Brain pericyte (primary cell): ENCODE data around the gene MEF2D.

Experiments used
- DNase-seq: peaks from one replicate; pipeline ENCODE4 v3.0.0-alpha.2; 2012; ENCODE audit warnings: low read depth, low spot score

The MEF2D gene

GRCh38 chr1:156500793-156501506, 375 bp upstream of the MEF2D start:
- DNase-seq = peak; percentile 86

GRCh38 chr1:156499842-156500542, 583 bp downstream of the MEF2D start:
- DNase-seq = no peak

DNA sequence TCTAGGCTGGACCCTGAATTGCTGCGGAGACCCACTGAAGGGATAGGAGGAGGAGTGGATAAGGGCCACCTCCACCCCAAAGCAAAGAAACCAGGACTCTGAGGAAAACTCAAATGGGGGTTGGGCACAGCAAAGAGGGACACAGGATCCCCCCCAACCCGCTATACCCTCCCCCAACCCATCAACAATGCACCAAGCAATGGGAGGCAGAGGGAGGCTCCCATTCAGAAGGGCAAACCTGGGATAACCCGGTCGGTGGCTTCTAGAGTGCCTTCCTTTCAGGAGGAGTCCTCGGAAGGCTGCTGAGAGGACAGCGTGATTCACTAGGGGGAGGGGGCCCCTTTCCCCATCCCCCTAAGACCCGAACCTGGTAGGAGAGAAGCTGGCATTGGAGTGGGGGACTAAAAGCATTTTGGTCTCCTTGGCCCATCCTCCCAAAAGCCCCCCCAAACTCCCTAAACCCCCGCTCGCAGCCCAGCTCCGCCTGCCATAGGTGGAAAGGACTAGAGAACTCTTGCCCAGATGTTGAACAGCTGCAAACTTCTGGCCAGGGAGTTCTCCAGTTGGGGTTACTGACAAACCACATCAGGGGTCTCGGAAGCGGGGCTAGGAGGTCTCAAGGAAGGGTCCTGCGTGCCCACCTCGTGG, 1.3 kb downstream of the MEF2D start:
- DNase-seq = no peak

DNA sequence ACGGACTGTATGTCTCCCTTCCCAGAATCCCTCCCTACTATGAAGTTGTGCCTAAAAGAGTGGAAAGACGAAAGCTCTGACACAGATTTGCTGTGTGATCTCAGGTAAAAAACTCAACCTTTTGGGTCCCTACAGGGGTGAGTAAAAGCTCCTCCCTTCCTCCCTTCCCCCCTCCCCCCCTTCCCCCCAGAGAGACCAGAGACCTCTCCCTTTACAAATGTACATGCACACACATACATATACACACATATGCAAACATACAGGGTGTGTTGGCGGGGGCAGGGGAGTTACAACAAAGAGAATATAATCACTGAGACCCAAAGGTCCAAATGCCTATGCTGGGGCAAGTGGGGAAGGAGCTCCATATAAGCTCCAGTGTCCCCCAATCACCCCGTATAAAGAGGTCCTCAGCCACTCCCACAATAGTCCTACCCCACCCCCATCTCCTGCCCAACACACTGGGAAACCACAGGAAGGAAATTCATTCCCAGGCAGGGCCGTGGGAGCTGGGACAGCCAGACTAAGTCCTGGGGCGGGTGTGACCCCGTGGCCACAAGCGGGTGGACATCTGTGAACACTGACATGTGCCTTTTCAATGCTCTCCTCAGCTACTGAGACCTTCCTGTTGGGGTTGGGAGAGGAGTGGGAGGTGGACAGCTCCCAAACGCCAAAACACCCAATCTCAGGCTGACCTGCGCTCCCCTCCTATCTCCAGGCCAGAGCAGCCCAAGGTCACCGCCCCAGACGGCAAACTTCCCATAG, 2.0 kb downstream of the MEF2D start:
- no peak for DNase-seq

GRCh38 chr1:156497743-156498431, 2.7 kb downstream of the MEF2D start:
- no peak for DNase-seq

- DNase-seq = no peak
Measured at GRCh38 chr1:156497078-156497742, 3.4 kb downstream of the MEF2D start.

DNA sequence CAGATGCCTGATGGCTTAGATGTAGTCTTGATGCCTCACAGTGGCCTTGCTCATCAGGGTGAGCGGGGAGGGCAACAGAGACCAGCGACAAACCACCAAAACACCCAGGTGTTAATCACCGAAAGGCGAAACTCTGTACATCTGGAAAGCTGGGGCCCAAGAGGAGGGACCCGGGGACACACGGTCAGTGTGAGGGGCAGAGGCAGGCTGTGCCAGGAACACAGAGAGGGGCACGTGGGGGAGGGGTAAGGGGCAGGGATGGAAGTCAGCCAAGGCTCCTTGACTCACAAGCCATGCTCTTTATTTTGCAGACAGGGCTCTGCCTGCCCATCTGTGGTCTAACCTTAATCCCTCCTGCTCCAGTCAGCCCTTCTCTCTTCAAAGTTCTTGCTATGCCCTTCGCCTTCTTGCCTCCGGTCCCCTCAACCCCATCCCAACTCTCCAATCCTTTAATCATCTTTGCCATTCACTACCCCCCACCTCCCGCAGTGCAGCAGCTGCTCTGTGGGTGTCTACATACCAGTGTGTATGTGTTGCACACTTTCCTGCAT, 4.3 kb downstream of the MEF2D start:
- no peak for DNase-seq

DNA sequence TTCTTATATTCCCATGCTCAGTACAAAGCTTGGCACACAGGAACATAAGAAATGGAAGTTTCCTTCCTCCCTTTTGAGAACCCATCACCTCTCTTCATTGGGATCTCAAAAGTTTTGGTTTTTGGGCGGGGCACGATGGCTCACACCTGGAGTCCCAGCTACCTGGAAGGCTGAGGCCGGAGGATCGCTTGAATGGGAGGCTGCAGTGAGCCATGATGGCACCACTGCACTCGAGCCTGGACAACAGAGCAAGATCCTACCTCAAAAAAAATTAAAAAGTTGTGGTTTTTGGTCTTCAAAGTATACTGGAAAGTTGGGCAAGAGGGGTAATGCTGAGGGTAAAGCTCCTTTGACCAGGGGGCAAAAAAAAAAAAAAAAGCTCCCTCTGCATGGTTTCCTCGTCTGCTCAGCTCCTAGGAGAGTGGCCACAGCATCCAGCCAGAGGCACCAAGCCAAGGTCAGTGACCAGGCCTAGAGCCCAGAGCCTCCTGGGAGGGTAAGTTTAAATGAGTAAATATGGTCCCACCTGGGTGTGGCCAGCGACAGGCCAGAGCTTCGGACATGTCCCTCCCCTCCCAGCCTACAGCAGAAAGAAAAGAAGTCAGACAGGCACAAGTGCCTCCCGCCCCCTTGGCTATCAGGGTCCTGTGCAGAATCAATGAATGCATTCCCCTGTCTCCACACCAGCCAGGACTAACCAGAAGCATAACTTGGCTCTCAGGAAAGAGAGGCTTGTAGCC, 5.0 kb downstream of the MEF2D start:
- DNase-seq = no peak

DNA sequence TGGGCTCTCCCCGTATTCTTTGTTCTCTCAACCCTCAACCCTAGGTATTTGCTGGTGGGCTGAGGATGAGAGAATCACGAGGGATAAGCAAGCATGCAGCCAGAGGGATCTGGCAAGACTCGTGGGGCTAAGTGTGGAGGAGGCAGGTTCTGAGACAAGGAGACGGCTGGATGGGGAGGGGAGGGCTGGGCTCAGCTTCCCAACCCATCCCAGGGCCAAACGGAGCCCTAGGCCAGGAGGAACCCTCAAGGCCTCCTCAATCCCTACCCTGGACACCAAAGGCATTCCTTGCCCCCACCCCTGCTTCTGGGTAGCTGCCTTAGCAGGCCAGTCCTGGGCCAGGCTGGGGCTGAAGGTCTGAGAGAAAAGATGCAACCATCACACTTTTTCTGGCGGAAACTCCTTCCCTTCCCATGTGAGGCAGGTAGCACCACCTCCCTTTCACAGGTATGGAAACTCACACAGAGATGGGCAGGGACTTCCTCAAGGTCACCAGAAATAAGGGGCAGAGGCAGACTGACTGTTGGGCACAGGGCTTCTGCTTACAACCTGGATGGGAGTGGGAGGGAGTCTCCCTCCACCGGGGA, 6.2 kb downstream of the MEF2D start:
- DNase-seq = no peak

GRCh38 chr1:156493742-156494141, 6.8 kb downstream of the MEF2D start:
- DNase-seq = no peak

GRCh38 chr1:156493154-156493631, 7.4 kb downstream of the MEF2D start:
- no peak for DNase-seq

DNA sequence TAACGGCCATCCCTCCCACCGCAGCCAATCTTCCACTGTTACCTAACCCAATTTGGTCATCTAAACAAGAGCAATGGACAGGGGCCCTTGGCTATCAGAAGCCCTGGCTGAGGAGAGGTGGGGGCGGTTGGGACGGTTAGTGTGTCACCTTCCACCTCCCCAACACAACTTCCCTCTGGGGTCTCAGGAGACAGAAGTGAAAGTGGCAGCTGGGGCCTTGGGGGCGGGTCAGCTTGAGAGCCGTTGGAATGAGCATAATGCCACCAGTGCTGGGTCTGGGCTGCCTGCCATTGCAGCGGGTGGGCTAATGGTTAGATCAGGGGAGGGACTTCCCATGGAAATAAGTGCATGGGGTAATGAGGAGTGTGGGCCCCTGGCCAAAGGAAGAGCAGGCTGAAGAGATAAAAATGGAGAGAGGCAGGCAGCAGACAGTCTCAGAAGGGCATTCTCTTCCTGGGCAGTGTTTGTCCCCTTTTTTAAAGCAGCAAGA, 7.9 kb downstream of the MEF2D start:
- no peak for DNase-seq

DNA sequence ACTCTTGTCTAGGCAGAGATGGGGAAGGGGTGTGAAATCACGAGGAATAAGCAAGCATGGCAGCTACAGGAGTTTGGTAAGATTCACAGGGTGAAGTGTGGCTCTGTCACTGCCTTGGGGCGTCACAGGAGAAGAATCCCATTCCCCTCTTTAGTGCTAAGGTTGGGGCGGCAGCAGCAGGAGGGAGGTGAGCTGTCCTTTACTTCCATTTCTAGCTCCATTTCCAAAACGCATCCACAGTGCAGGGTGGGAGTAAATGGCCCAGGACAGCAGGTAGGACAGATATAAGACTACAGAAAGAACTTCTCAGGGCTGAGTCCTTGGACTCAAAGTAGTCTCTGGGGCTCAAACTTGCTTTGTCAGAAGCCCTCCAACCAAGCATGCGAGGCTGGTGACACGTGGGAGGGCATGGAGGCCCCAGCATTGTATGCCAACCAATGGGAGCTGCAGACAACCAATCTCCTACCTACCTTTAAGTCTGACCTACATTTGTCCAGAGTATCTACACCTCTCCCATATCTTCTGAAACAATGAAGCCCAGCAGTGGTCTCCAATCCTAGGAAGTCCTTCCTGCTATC, 8.5 kb downstream of the MEF2D start:
- no peak for DNase-seq

DNA sequence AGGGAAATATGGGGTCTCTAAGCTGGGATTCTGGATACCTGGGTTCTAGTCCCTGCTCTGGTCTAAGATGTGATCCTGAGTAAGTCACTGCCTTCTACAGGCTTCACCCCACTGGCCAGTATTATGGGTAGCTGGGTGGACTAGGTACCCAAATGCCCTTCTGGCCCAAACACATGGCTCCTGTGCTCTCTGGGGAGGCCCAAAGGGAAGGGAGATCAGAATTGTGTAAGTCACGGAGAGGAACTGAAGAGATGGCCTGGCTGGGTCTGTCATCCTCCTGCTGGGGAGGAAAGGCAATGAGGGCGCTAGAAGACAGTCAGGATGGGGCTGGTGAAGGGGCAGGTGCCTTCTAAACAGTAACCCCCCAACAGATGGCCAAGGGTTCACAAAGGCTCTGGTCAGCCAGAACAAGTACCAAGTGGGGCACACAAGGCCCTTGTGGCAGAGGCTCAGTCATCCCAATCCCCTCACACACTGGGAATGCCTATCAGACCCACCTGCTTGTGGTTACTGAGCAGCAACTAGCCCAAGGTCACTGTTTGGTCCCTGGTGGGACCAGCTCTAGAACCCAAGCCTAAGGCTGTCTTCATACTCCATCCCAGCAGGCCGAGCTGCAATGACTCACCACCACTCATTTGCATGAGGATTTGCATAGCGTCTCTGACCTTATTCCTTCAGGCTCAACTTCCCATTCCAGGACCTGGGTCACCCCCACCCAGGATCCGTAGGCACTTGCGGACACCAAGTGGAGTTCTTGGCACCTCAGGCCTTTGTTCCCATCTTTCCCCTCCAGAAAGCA, 9.2 kb downstream of the MEF2D start:
- no peak for DNase-seq

DNA sequence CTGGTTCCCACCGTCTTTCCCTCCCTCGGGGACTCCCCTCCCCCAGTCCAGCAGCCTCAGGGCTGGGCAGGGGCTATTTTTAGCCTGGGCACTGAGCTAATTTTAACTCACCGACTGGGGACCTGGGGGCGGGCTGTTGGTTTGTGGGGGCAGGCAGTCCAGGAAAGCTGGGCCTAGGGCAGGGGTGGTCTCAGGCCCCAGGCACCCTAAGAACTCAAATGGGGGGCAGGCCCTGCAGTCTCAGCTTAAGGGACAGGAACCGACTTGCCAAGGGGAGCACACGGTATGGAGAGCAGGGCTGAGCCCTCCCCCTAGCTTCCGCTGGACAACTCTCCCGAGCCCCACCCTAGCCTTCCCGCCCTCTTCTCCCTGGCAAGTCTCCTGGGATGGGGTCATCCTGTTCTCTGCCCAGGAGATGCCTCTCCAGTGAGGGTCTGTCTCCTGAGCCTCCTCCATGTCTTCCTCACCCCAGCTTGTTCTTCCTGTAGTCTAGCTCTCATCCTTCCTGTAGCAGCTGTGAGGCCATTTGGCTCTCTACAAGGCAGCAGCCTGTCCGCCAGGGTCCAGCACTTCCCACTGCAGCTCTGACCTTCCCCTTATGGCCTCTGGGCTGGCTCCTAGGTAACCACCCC, 10.1 kb downstream of the MEF2D start:
- no peak for DNase-seq

GRCh38 chr1:156489935-156490293, 10.7 kb downstream of the MEF2D start:
- DNase-seq = no peak

GRCh38 chr1:156489166-156489934, 11.2 kb downstream of the MEF2D start:
- DNase-seq = no peak
